ENCODE measurements around the gene GLT1D1.

GRCh38 chr12:128929057-128929456, 75.8 kb downstream of the GLT1D1 start:
- TF ChIP-seq POLR2A (IDR thresholded peaks at IDR 0.05; ENCODE audit: low read depth, low read length) (no peak), TAF1 (IDR thresholded peaks at IDR 0.05; ENCODE audit: low read depth, low read length) (no peak), POLR2AphosphoS5 (IDR thresholded peaks at IDR 0.05; ENCODE audit: low read depth, low read length) (no peak)

Measured in GM12891 (cell line).